ENCODE measurements around the gene XKR7.

Gene XKR7

DNA sequence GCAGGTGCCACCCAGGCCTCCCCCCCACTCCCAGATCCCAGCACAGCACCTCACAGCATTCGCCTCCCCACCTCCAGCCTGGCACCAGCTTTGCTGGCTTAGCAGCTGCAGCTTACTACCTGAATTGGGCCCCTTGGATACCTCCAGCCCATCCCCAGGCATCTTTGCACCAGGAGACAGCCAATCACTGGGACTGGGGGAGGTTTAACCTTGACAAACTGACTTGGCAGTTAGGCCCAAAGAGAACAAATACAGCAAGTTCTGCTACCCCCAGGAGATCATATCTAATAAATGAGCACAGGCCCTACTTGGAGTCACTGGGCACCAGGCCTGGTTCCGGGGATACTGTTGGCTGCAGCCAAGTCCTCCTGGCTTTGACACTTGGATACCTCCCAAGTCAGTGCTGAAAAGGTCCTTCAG, 24.9 kb upstream of the XKR7 start:
- no peak for DNase-seq (ENCODE audit: low read depth in 2 of 2)

DNA sequence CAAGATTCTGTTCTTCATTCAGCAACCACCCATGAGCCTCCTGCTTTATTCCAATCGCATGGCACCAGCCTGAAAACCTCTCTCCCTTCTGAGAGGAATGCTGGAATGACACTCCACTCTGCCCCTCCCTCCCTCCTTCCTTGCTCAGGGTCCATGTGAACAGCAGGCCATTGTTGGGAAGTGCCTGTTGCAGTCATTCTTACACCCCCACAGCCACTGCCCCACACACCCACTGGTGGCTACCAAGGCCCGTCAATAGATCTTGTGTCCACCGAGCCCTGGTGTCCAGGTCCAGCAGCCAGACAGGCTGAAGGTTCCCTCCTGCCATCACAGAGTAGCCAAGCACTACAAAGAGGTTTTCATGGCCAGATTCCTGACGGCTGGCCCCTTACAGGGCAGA, 22.6 kb upstream of the XKR7 start:
- no peak for DNase-seq (ENCODE audit: low read depth in 2 of 2)

DNA sequence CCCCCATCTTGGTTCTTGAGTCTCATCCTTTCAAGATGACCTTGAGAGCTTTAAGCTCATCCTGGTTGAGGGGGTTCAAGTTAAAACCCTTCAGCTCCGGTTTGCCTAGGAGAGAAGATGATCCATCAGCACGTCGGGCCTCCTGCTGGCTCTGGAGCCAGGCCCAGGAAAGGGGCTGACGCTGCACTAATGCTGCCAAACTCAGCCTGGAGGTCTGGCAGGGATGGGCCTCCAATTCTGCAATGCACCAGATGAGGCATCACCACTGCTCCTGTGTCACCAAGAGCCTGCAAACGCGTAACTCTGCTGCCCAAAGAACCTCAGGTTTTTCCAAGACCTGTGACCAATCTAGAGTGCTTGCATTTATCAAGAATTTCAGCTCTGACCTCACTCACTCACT, 22.2 kb upstream of the XKR7 start:
- no peak for DNase-seq (ENCODE audit: low read depth in 2 of 2)

DNA sequence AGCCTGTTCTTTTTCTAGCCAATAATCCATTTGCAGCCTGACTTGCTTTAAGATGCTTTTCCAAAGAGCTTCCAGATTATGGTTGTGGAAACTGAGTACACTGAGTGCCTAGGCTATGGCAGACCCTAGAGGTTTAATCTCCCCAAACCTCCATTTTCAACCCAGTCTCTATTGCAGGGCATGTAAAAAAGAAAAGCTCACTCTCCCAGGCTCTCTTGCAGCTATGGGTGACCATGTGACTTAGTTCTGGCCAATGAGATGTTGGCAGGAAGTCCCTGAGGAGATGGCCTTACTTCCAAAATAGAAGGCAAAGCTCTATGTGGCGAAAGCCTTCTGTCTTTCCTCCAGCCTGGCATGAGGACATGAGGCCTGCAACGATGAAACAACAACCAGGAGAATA, 19.9 kb upstream of the XKR7 start:
- DNase-seq (ENCODE audit: low read depth in 2 of 2), result no peak

DNA sequence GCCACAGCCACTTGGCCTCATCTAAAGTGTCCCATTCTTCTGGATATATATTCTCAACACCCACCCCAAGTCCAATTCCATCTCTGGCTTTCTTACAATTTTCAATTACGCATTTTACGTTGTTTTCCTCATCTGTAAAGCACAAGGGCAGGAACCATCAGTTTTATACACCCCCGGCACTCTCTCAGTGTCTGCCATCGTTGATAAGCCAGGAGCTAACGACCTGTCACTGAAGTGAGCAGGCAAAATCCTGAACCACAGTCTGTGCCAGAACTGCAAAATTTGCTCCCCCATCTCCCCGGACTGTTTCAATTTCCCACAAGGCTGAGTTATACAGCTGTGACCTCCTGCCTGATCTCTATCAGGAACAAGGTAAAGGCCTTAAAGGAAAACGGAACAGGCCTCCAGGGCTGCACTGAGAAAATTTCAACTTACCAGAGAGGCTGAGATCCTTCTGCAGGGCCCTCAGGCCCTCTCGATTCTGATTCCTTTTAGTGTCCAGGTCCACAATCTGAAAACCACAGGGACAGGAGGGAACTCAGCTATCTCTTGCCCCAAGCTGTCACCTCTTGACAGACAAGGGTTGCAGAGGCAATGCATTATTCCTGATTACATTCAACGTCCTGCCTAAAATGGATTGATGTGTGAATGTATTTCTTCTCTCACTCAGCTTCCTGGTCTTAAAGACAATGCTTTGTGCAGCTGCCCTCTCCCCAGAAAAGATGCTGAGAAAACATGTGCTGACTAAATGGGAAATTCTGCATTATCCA, 17.9 kb upstream of the XKR7 start:
- no peak for DNase-seq (ENCODE audit: low read depth in 2 of 2)

DNA sequence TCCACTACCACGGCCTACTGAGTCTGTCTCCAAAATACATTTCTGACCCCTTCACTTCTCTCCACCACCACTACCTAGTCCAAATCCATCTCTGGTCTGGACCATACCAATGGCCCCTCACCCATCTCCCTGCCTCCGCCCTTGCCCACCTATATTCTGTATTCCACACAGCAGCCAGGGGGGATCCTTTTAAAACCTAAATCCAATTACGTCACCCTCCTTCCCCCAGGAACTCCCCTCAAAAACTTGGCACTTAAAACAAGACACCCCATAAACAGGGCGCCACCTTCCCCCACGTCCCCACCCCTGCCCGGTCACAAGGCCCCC, 16.8 kb upstream of the XKR7 start:
- no peak for DNase-seq (ENCODE audit: low read depth in 2 of 2)

DNA sequence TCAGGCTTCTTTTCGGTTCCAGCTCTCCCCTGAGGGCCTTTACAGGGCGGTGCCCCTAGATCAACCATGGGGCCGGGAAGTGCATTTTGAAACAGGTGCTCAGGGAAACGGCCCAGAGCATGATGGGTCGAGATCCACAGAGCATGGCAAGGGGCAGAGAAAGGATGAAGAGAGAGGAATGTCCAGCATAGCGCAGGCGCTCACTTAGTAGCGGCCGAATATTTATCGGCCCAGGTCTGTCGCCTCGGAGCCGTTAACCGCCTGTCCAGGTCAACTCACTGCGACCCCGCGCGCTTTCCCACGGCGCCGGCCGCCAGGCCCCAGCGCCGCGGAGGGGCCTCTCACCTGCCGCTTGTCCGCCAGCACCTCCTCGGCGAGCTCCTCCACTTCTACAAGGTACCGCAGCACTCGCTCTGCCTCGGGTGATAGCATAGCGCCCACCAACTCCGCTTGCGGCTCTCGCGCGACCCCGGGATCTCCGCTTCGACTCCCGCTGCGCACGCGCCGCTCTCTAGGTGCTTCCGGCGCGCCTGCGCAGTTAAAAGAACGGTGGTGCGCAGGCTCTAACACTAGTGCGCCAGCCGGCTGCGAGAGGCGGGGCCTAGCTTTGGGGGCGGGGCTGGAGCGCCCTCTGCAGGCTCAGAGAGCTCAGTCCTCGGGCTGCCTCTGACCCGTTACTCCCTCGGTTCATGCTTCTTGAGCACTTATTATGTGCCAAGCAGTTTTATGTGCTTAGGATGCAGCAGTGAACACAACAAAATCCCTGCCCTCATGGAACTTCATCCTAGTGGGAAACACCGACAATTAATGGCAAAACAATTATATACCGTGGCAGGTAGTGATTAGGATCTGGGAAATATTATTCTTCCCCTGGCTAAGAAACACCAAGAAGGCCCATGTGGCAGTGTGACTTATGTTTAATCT, 16.2 kb upstream of the XKR7 start, which contains the start of gene PDRG1:
Gene PDRG1, minus strand, starts transcription at position 517 of the 924 bp plus-strand sequence. Its CDS starts 85 bp downstream, at position 432.
- peak; percentile 82 to 84 for DNase-seq (ENCODE audit: low read depth in 2 of 2)

DNA sequence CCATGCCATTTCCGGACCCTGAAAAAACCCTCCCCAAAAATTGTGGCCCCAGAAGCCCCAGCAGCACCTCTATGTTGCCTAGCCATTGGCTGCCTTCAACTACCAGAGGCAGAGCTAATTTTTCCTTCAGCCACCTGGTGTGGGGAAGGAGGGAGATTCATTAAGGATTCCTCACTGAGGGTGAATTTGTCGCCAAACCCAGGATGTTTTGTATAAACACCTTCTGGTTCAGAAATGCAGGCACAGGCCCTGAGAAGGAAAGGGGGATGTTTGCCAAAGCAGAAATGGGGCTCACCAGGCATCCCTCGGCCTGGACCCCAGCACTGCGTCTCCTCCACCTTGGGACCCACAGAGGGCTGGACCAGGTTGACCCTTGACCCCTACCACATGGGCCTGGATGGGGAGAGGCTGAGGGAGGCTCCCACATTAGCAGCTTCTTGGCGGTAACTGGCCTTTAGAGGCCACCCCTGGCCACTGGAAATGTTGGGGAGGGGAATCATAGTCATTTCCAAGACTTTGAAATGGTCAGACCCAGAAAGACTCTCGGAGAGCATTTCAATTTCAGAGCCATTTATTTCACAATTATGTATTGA, 14.3 kb upstream of the XKR7 start:
- no peak for DNase-seq (ENCODE audit: low read depth in 2 of 2)

DNA sequence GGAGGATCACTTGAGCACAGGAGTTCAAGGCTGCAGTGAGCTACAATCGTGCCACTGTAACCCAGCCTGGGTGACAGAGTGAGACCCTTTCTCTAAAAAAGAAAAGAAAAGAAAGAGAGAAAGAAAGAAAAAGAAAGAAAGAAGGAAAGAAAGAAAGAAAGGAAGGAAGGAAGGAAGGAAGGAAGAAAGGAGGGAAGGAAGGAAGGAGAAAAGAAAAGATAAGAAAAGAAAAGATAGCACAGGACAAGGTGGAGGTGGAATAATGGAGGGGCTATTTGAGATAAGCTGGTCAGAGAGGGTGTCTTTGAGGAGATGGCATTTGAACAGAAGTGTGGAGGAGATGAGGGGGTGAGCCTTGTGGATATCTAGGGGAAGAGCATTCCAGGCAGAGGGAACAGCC, 13.5 kb upstream of the XKR7 start:
- DNase-seq (ENCODE audit: low read depth in 2 of 2), result no peak

DNA sequence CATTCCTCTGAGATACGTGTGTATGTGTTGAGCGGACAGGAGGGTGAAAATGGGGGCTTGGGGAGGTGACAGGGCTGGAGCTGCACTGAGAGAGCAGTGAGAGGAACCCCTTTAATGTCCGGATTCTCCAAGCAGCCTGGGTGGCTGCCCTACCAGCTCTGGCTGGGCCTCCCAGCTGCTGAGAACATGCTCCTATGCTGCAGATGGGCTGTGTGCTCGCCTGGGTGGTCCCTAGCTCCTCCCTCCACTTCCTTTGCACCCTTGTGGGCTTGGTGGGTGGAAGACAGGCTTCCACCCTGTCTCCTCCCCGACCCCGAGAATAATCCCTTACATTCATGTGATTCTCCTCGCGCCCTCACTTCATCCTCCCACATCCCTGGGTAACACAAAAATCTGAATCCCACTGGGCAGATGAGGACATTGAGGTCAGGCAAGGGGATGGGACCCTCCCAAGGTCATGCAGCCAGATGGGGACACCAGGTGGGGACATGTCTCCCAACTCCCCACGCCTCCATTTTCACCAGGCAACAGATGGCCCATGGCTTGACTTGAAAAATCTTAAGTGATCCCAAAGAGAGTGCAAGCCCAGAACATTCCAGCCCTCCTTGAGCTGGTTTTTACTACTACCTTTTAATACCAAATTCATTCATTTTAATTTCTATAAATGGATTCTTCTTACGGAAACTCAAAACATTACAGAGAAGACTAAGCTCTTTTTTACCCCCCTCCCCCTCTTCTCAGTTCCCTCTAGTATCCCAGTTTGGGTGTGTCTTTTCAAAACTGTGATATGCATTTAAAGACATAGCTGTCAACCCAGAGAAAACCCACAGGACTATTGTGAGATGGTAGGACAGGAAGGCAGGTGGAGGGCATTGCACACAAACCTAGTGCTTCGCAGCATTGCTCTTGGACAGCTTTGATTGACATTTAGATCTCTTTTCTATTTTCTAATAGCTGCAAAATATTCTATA, 11.1 kb upstream of the XKR7 start:
- no peak for DNase-seq (ENCODE audit: low read depth in 2 of 2)

DNA sequence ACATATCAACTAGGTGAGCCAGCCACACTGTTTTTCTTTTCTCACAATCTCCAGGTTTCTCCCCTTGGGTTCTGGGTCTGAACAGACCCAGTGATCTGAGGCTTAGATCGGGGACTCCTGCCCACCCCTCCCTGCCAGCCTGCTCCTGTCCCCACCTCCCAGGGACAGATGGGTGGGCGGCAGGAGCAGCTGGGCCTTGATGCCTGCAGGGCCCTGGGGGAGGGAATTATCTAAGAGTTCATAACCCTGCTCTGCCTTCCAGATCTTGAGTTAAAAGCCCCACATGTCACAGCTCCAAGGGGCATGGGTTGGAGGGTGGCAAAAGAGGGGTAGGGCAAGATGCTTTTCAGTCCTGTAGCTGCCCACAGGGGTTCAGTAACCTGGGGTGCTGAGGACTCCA, 5.2 kb upstream of the XKR7 start:
- no peak for DNase-seq (ENCODE audit: low read depth in 2 of 2)

DNA sequence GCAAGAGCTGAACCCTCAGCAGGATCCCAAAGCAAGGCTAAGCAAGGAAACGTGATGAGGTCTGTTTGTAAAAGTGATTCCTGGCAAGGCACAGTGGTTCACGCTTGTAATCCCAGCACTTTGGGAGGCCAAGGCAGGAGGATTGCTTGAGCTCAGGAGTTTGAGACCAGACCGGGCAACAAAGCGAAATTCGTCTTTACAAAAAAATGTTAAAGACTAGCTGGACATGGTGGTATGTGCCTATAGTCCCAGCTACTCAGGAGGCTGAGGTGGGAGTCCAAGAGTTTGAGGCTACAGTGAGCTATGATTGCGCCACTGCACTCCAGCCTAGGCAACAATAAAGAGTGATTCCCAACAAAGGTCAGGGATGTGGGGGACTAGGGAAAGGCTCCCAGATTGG, 4.1 kb upstream of the XKR7 start:
- no peak for DNase-seq (ENCODE audit: low read depth in 2 of 2)

DNA sequence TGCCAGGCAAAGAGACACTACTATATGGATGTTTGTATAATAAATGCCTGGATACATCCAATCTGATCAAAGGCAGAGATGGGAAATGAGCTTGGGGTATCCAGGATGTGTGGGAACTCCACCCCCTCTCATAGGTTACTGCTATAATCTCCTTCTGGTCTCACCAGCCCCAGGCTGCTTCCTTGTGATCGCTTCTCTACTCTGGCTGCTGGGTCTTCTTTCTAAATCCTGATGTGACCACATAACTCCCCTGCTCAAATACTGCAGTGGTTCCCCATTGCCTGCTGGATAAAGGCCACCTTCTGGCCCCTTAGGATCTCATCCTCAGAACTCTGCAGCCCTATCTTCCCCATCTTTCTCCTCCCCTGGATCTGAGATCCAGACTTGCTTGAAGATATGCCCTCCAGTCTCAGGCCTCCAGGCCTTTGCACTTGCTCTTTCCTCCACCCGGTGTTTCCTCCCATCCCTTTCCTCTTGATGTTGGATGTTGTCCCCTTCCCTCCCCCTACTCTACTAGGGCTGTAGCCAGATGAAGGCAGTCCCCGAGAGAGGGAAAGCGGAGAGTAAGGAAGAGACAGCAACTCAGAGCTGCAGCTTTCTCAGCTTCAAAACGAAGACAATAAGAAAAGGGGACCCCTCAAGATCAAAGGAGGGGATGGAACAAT, 828 bp upstream of the XKR7 start:
- DNase-seq (ENCODE audit: low read depth in 2 of 2), result no peak

DNA sequence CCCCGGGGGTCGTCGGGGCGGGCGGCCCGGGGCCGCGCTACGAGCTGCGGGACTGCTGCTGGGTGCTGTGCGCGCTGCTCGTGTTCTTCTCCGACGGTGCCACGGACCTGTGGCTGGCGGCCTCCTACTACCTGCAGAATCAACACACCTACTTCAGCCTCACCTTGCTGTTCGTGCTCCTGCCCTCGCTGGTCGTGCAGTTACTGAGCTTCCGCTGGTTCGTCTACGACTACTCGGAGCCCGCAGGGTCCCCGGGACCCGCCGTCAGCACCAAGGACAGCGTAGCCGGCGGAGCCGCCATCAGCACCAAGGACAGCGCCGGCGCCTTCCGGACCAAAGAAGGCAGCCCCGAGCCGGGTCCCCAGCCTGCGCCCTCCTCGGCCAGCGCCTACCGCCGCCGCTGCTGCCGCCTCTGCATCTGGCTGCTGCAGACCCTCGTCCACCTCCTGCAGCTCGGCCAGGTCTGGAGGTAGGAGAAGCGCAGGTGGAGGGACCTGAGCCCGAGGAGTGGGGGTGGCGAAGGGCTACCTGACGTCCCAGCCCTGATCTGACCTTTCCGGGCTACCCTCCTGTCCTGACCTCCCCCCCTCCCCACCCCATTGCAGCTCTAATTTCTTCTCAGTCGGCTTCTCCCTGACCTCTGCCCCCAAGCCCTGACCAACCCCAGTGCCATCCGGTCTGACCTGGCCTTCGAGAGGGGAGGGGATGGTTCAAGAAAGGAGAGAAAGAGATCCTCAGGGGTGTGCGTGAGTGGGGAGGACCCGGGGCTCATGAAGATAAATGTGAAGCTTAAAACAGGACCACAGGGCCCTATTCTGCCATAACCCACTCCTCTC, 558 bp downstream of the XKR7 start:
- peak in 1 of 2 experiments; percentile 21 for DNase-seq (ENCODE audit: low read depth in 2 of 2)

DNA sequence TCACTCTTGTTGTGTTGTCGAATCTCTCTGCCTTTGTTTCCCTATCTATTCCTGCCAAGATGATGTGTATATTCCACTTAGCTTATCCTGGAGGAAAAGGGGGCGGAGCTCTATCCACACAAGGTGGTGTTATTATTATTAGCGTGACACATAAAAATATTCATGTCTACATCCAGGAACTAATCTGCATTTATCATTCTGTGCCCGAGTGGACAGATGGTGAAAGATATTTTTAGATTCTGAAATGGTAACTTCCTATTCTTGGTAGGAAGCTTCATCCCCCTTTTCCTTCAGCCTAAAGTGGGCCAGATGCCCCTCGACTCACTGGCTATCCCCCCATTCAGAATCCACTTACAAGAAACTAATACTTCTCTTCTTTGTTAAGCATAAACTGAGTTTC, 2.0 kb downstream of the XKR7 start:
- no peak for DNase-seq (ENCODE audit: low read depth in 2 of 2)

DNA sequence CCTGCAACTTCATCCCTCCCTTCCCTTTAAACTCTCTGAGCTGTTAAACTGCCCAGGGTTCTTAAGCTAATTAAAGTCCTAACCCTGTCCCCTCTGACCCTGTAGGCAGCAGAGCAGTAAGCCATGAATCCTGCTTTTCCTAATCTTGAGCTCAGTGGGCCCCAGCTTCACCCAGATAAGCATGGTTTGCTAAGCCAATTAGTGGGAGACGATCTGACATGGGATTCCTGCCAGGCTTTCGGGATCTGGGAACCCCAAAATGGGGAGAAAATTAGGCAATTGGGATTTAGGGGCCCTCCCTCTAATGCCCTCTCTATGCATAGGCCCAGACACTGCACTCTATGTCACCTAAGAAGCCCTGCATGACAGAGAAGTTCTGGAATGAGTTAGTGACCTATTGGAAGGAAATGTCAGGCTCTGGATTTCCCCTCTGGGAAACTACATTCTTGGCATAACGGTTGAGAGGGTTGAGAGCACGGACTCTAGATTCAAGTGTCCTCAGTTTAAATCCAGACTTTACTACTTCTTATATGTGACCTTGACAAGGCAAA, 4.6 kb downstream of the XKR7 start:
- no peak for DNase-seq (ENCODE audit: low read depth in 2 of 2)

DNA sequence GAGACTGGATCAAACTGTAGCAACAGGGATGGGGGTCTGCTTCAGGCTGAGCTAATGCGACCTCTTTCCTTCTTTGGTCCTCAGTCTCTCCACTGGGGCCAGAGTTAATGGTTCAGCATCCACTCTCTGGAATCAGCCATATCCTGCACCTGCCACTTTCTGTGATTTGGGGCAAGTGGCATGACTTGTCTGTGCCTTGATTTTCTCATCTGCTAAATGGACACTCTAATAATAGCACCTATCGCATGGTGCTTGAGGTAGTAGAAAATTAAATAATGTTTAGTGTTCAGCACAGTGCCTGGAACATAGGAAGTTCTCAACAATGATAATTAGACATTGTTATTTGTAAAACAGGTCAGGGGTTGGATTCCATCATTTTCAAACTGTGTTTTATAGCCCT, 6.3 kb downstream of the XKR7 start:
- DNase-seq (ENCODE audit: low read depth in 2 of 2), result no peak

DNA sequence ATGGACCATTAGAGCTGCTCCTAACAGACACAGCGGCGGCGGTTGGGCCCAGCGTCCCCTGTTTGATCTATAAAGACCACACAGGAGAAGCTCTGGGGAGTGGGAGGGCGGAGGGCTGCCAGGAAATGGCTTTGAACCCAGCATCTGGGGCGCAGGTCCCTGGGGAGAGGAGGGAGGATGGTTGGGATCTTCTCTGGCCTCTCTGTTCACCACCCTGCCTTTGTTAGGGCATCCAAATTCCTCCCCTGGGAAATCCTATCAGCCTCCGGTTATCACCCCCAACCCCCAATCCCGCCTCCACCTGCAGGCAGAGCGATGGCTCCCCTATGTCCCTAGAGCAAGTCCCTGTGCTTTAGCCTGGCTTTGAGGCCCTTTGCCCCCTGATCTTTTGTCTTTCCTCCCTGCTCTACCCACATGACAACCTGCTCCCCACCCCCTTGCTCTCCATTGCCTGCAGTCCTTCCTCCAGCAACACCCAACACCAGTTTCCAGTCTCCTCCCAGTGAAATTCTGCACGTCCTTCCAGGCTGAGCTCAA, 7.1 kb downstream of the XKR7 start:
- DNase-seq (ENCODE audit: low read depth in 2 of 2), result no peak

DNA sequence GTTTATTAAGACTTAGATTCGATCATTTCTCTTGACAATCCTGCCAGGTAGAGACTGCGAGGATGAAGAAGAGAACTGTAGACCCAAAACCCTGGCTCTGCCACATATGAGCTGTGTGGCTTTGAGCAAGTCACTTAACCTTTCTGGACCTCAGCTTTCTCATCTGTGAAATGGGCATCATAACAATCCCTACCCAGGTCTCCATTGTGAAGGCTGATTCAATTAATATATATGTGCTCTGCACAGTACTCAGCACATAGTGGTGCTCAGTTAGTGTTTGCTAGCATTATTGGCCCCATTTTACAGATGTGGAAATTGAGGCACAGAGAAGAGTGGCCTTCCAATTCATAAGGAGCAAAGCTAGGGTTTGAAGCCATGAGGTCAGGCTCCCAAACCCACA, 7.9 kb downstream of the XKR7 start:
- no peak for DNase-seq (ENCODE audit: low read depth in 2 of 2)
